GM18858 (cell line): ENCODE measurements around the gene ZNF597.

Source experiments
- ATAC-seq: cut with Tn5 transposase; IDR thresholded peaks from one replicate; pipeline ENCODE4 v1.9.1; 2021; ENCODE audit not compliant: unreplicated experiment

ZNF597 gene

GRCh38 chr16:3443108-3444031 is at the start of gene ZNF597, which contains the start of gene NAA60:
Gene ZNF597 (minus strand): TSS chr16:3443504. CDS start chr16:3443153, 351 bp downstream.
Gene NAA60 (plus strand): TSS chr16:3443680. CDS start chr16:3476228, 32,548 bp downstream.
- peak; percentile 84 for ATAC-seq

GRCh38 chr16:3492356-3492755 is 49.1 kb upstream of the ZNF597 start:
- ATAC-seq, result no peak

GRCh38 chr16:3490911-3491629 is 47.8 kb upstream of the ZNF597 start:
- ATAC-seq, result no peak

- ATAC-seq, result no peak
Observed at GRCh38 chr16:3488801-3489200, 45.5 kb upstream of the ZNF597 start.

GRCh38 chr16:3487521-3488410 is 44.5 kb upstream of the ZNF597 start:
- no peak for ATAC-seq

- no peak for ATAC-seq
Observed at GRCh38 chr16:3486506-3487215, 43.4 kb upstream of the ZNF597 start.

- no peak for ATAC-seq
Observed at GRCh38 chr16:3485821-3486505, 42.7 kb upstream of the ZNF597 start.

GRCh38 chr16:3485097-3485745 is 41.9 kb upstream of the ZNF597 start:
- ATAC-seq, result no peak

- no peak for ATAC-seq
Observed at GRCh38 chr16:3484318-3485096, 41.2 kb upstream of the ZNF597 start.

- no peak for ATAC-seq
Observed at GRCh38 chr16:3482659-3483241, 39.4 kb upstream of the ZNF597 start.

GRCh38 chr16:3481696-3482658 is 38.7 kb upstream of the ZNF597 start:
- ATAC-seq, result no peak

GRCh38 chr16:3480901-3481695 is 37.8 kb upstream of the ZNF597 start:
- ATAC-seq, result no peak

GRCh38 chr16:3479654-3480216 is 36.4 kb upstream of the ZNF597 start:
- ATAC-seq, result no peak

GRCh38 chr16:3478242-3478925 is 35.1 kb upstream of the ZNF597 start:
- no peak for ATAC-seq

- no peak for ATAC-seq
Observed at GRCh38 chr16:3476409-3476808, 33.1 kb upstream of the ZNF597 start.
